Measurements from ENCODE around the gene TRAF3.

GRCh38 chr14:102910442-102910841 is 133.2 kb downstream of the TRAF3 start:
- TF ChIP-seq CTCF (IDR thresholded peaks at IDR 0.05 in 4 of 5, conservative IDR thresholded peaks at IDR 0.05 in 1 of 5) (no peak), POLR2A (IDR thresholded peaks at IDR 0.05) (no peak)
